ENCODE results near the gene CCDC6.

DNA sequence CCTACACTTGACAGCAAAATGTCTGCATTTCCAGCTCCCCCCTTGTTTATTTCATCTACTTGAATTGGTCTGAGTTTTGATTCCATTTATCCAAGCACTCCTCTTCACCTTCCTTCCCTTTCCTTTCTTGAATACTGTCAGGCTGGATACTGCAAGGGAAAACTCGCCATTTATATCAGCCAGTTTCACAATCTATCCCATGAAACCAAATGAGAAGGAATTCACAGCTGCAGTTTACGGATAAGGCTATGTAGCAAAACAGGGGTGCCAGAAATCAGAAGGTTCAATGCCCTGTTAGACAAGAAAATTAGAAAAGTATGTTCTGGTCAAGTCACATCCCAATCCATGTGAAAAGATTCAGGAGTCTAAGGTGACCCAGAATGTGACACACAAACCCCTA, 28.1 kb downstream of the CCDC6 start:
- TF ChIP-seq, protein P1, sequence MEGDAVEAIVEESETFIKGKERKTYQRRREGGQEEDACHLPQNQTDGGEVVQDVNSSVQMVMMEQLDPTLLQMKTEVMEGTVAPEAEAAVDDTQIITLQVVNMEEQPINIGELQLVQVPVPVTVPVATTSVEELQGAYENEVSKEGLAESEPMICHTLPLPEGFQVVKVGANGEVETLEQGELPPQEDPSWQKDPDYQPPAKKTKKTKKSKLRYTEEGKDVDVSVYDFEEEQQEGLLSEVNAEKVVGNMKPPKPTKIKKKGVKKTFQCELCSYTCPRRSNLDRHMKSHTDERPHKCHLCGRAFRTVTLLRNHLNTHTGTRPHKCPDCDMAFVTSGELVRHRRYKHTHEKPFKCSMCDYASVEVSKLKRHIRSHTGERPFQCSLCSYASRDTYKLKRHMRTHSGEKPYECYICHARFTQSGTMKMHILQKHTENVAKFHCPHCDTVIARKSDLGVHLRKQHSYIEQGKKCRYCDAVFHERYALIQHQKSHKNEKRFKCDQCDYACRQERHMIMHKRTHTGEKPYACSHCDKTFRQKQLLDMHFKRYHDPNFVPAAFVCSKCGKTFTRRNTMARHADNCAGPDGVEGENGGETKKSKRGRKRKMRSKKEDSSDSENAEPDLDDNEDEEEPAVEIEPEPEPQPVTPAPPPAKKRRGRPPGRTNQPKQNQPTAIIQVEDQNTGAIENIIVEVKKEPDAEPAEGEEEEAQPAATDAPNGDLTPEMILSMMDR (conservative IDR thresholded peaks at IDR 0.05) = no peak
- no peak for TF ChIP-seq EZH2 (IDR thresholded peaks at IDR 0.05; ENCODE audit: low read depth)
